ENCODE data around the gene RPL13A.
"Not testable (repeated sequence)": the region's sequence is repeated elsewhere in the genome, so short reads cannot be mapped to it uniquely, and the experiment has no call there.

The RPL13A gene

DNA sequence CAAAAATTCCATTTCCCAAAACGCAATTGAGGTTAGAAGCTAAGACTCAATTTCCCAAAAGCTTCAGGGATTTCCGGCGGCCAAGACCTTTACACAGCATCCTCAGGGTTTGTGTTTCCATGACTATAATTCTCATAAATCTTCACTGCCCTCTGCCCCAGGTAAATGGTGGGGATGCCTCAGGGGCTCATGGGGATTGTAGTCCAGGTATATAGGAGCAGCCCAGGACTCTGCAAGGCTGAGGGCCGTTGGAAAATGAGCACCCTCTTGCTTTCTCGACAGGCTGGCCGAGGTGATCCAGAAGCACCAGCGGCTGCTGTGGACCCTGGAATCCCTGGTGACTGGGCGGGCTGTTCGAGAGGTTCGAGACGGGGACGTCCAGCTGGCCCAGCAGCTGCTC lies 28.0 kb upstream of the RPL13A start:
- Histone ChIP-seq H3K27ac (ENCODE audit: low read depth, low read length) (no peak overlapping the region), H3K36me3 (ENCODE audit: control insufficient read depth, insufficient read depth, low read length) (no peaks in the 10 kb centered on the region), H4K8ac (ENCODE audit: low read depth, low read length) (no peak overlapping the region), H3K4me3 (ENCODE audit: low read length) (no peak overlapping the region), H2BK120ac (ENCODE audit: low read depth, low read length) (no peak overlapping the region), H2AK5ac (ENCODE audit: low read length) (no peak overlapping the region), H3K9ac (ENCODE audit: low read length) (no peak overlapping the region), H4K5ac (ENCODE audit: low read length) (no peak overlapping the region), H3K23ac (ENCODE audit: low read length) (no peak overlapping the region), H3K4me2 (ENCODE audit: low read length) (no peak overlapping the region), H3K56ac (ENCODE audit: low read length) (no peak overlapping the region), H2BK5ac (ENCODE audit: low read length) (no peak overlapping the region), H3K18ac (ENCODE audit: low read length) (no peak overlapping the region), H3K4ac (ENCODE audit: low read depth, low read length) (no peak overlapping the region), H3K79me1 (ENCODE audit: low read length) (peaks cover under 1% of the 10 kb centered on the region), H3K79me2 (ENCODE audit: control insufficient read depth, insufficient read depth, low read length) (no peaks in the 10 kb centered on the region), H3K27me3 (ENCODE audit: insufficient read depth, low read length, poor library complexity) (no peaks in the 10 kb centered on the region), H3K4me1 (ENCODE audit: control insufficient read depth, low read depth, low read length) (no peaks in the 10 kb centered on the region), H2BK15ac (replicated peaks; ENCODE audit: low read depth) (no peak overlapping the region)
- DNase-seq: no peak
- WGBS (ENCODE audit: extremely low coverage, insufficient coverage, low lambda C conversion rate): no CpG with 5 or more reads among the region's 12 CpGs

DNA sequence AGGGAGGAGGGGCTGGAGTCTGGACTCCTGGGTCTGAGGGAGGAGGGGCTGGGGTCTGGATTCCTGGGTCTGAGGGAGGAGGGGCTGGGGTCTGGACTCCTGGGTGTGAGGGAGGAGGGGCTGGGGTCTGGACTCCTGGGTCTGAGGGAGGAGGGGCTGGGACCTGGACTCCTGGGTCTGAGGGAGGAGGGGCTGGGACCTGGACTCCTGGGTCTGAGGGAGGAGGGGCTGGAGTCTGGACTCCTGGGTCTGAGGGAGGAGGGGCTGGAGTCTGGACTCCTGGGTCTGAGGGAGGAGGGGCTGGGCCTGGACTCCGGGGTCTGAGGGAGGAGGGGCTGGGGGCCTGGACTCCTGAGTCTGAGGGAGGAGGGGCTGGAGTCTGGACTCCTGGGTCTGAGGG lies 26.3 kb upstream of the RPL13A start:
- not testable (repeated sequence) for H2BK120ac ChIP-seq (ENCODE audit: low read depth, low read length); H2BK15ac ChIP-seq (replicated peaks; ENCODE audit: low read depth); H4K8ac ChIP-seq (ENCODE audit: low read depth, low read length); H3K23ac ChIP-seq (ENCODE audit: low read length); H3K4me1 ChIP-seq (ENCODE audit: control insufficient read depth, low read depth, low read length); H3K27ac ChIP-seq (ENCODE audit: low read depth, low read length); H3K36me3 ChIP-seq (ENCODE audit: control insufficient read depth, insufficient read depth, low read length); DNase-seq; H3K79me2 ChIP-seq (ENCODE audit: control insufficient read depth, insufficient read depth, low read length); H3K4me3 ChIP-seq (ENCODE audit: low read length); H3K4ac ChIP-seq (ENCODE audit: low read depth, low read length); H3K4me2 ChIP-seq (ENCODE audit: low read length); H3K18ac ChIP-seq (ENCODE audit: low read length); H4K5ac ChIP-seq (ENCODE audit: low read length); H3K56ac ChIP-seq (ENCODE audit: low read length); H2BK5ac ChIP-seq (ENCODE audit: low read length); H3K79me1 ChIP-seq (ENCODE audit: low read length); H2AK5ac ChIP-seq (ENCODE audit: low read length); H3K9ac ChIP-seq (ENCODE audit: low read length); H3K27me3 ChIP-seq (ENCODE audit: insufficient read depth, low read length, poor library complexity)
- WGBS (ENCODE audit: extremely low coverage, insufficient coverage, low lambda C conversion rate): no CpG with 5 or more reads among the region's 1 CpG

DNA sequence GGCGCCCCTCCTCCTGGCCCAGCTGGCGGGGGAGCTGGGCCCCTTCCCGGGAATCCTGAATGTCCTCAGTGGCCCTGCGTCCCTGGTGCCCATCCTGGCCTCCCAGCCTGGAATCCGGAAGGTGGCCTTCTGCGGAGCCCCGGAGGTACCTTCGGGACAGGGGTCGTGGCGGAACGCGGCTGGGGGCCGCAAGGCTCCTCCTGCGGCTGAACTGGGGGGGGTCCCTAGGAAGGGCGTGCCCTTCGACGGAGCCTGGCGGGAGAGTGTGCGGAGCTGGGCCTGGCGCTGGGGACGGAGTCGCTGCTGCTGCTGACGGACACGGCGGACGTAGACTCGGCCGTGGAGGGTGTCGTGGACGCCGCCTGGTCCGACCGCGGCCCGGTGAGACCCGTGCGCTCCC lies 25.8 kb upstream of the RPL13A start:
- no peak overlapping the region for H4K8ac ChIP-seq (ENCODE audit: low read depth, low read length)
- no peak overlapping the region for H3K4ac ChIP-seq (ENCODE audit: low read depth, low read length)
- no peak overlapping the region for H3K27ac ChIP-seq (ENCODE audit: low read depth, low read length)
- H3K18ac ChIP-seq (ENCODE audit: low read length): no peak overlapping the region
- H3K36me3 ChIP-seq (ENCODE audit: control insufficient read depth, insufficient read depth, low read length): no peaks in the 10 kb centered on the region
- no peak overlapping the region for H2BK15ac ChIP-seq (replicated peaks; ENCODE audit: low read depth)
- H2AK5ac ChIP-seq (ENCODE audit: low read length): no peak overlapping the region
- no CpG with 5 or more reads among the region's 37 CpGs for WGBS (ENCODE audit: extremely low coverage, insufficient coverage, low lambda C conversion rate)
- H3K79me2 ChIP-seq (ENCODE audit: control insufficient read depth, insufficient read depth, low read length): no peaks in the 10 kb centered on the region
- no peak overlapping the region for H3K23ac ChIP-seq (ENCODE audit: low read length)
- no peaks in the 10 kb centered on the region for H3K79me1 ChIP-seq (ENCODE audit: low read length)
- no peak overlapping the region for H2BK5ac ChIP-seq (ENCODE audit: low read length)
- DNase-seq: no peak
- H3K9ac ChIP-seq (ENCODE audit: low read length): no peak overlapping the region
- H3K4me1 ChIP-seq (ENCODE audit: control insufficient read depth, low read depth, low read length): no peaks in the 10 kb centered on the region
- H3K27me3 ChIP-seq (ENCODE audit: insufficient read depth, low read length, poor library complexity): no peaks in the 10 kb centered on the region
- H3K4me3 ChIP-seq (ENCODE audit: low read length): no peak overlapping the region
- H3K4me2 ChIP-seq (ENCODE audit: low read length): no peak overlapping the region
- H3K56ac ChIP-seq (ENCODE audit: low read length): no peak overlapping the region
- no peak overlapping the region for H4K5ac ChIP-seq (ENCODE audit: low read length)
- H2BK120ac ChIP-seq (ENCODE audit: low read depth, low read length): no peak overlapping the region

DNA sequence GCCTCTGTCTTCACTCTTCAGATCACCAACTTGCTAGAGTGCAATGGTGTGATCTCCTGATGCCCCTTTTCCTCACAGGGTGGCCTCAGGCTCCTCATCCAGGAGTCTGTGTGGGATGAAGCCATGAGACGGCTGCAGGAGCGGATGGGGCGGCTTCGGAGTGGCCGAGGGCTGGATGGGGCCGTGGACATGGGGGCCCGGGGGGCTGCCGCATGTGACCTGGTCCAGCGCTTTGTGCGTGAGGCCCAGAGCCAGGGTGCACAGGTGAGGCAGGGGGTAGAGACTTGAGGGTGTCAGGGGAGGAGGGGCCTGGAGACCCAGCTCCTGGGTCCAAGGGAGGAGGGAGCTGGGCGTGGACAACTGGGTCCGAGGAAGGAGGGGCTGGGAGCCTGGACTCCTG lies 24.9 kb upstream of the RPL13A start:
- DNase-seq: no peak
- Histone ChIP-seq H3K27me3 (ENCODE audit: insufficient read depth, low read length, poor library complexity) (no peaks in the 10 kb centered on the region), H2AK5ac (ENCODE audit: low read length) (no peak overlapping the region), H3K9ac (ENCODE audit: low read length) (no peak overlapping the region), H3K56ac (ENCODE audit: low read length) (no peak overlapping the region), H3K79me1 (ENCODE audit: low read length) (no peaks in the 10 kb centered on the region), H3K4ac (ENCODE audit: low read depth, low read length) (no peak overlapping the region), H2BK15ac (replicated peaks; ENCODE audit: low read depth) (no peak overlapping the region), H4K5ac (ENCODE audit: low read length) (no peak overlapping the region), H2BK120ac (ENCODE audit: low read depth, low read length) (no peak overlapping the region), H2BK5ac (ENCODE audit: low read length) (no peak overlapping the region), H3K4me1 (ENCODE audit: control insufficient read depth, low read depth, low read length) (no peaks in the 10 kb centered on the region), H3K27ac (ENCODE audit: low read depth, low read length) (no peak overlapping the region), H3K79me2 (ENCODE audit: control insufficient read depth, insufficient read depth, low read length) (no peaks in the 10 kb centered on the region), H3K4me2 (ENCODE audit: low read length) (no peak overlapping the region), H3K4me3 (ENCODE audit: low read length) (no peak overlapping the region), H3K36me3 (ENCODE audit: control insufficient read depth, insufficient read depth, low read length) (no peaks in the 10 kb centered on the region), H3K23ac (ENCODE audit: low read length) (no peak overlapping the region), H3K18ac (ENCODE audit: low read length) (no peak overlapping the region), H4K8ac (ENCODE audit: low read depth, low read length) (no peak overlapping the region)
- WGBS (ENCODE audit: extremely low coverage, insufficient coverage, low lambda C conversion rate): no CpG with 5 or more reads among the region's 12 CpGs

DNA sequence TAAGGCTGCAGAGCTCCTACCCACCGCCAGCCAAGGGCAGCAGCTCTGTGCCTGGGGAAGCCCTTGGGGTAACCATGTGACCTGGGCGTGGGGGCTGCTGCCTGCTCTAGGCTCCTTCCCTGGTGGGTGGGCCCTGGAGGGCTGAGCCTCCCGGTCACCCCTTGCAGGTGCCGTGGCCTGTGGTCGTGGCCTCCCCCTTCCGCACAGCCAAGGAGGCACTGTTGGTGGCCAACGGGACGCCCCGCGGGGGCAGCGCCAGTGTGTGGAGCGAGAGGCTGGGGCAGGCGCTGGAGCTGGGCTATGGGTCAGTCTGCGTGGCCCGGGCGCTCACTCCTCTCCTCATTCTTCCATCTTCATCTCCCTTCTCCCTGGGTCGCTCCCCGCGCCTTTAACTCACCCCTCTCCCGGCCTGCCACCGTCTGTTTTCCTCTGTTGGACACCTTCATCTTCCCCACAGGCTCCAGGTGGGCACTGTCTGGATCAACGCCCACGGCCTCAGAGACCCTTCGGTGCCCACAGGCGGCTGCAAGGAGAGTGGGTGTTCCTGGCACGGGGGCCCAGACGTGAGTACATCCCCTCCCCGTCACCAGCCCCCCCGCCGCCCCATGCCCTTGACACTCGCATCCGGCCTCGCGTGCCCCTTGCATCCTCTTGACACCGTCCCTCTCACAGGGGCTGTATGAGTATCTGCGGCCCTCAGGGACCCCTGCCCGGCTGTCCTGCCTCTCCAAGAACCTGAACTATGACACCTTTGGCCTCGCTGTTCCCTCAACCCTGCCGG lies 23.3 kb upstream of the RPL13A start:
- no peak overlapping the region for H4K8ac ChIP-seq (ENCODE audit: low read depth, low read length)
- no peak for DNase-seq

DNA sequence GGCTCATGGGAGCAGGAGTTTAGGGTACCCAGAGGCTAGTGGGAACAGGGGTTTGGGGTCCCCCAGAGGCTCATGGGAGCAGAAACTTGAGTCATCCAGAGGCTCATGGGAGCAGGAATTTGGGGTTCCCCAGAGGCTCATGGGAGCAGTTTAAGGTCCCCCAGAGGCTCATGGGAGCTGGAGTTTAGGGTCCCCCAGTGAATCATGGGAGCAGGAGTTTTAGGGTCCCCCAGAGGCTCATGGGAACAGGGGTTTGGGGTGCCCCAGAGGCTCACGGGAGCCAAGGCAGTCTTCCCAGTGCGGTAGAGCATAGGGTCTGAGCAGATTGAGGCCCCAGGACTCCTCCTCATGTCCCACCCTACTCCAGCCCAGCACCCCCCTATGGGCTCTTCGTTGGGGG lies 22.0 kb upstream of the RPL13A start:
- H3K4ac ChIP-seq (ENCODE audit: low read depth, low read length): no peak overlapping the region
- no peak for DNase-seq
- no peaks in the 10 kb centered on the region for H3K4me1 ChIP-seq (ENCODE audit: control insufficient read depth, low read depth, low read length)
- H2AK5ac ChIP-seq (ENCODE audit: low read length): no peak overlapping the region
- WGBS (ENCODE audit: extremely low coverage, insufficient coverage, low lambda C conversion rate): no CpG with 5 or more reads among the region's 3 CpGs
- H3K18ac ChIP-seq (ENCODE audit: low read length): no peak overlapping the region
- no peaks in the 10 kb centered on the region for H3K79me2 ChIP-seq (ENCODE audit: control insufficient read depth, insufficient read depth, low read length)
- no peaks in the 10 kb centered on the region for H3K27me3 ChIP-seq (ENCODE audit: insufficient read depth, low read length, poor library complexity)
- H3K79me1 ChIP-seq (ENCODE audit: low read length): no peaks in the 10 kb centered on the region
- no peak overlapping the region for H3K4me2 ChIP-seq (ENCODE audit: low read length)
- H4K8ac ChIP-seq (ENCODE audit: low read depth, low read length): no peak overlapping the region
- no peak overlapping the region for H4K5ac ChIP-seq (ENCODE audit: low read length)
- H2BK15ac ChIP-seq (replicated peaks; ENCODE audit: low read depth): no peak overlapping the region
- no peak overlapping the region for H3K23ac ChIP-seq (ENCODE audit: low read length)
- no peak overlapping the region for H3K56ac ChIP-seq (ENCODE audit: low read length)
- H3K36me3 ChIP-seq (ENCODE audit: control insufficient read depth, insufficient read depth, low read length): no peaks in the 10 kb centered on the region
- no peak overlapping the region for H3K4me3 ChIP-seq (ENCODE audit: low read length)
- H3K9ac ChIP-seq (ENCODE audit: low read length): no peak overlapping the region
- no peak overlapping the region for H2BK5ac ChIP-seq (ENCODE audit: low read length)
- H2BK120ac ChIP-seq (ENCODE audit: low read depth, low read length): no peak overlapping the region
- no peak overlapping the region for H3K27ac ChIP-seq (ENCODE audit: low read depth, low read length)

More for the DNA sequence above, 23.3 kb upstream of the RPL13A start:
- Histone ChIP-seq H2BK120ac (ENCODE audit: low read depth, low read length) (no peak overlapping the region), H3K4me3 (ENCODE audit: low read length) (no peak overlapping the region), H3K79me1 (ENCODE audit: low read length) (no peaks in the 10 kb centered on the region), H3K23ac (ENCODE audit: low read length) (no peak overlapping the region), H2BK15ac (replicated peaks; ENCODE audit: low read depth) (no peak overlapping the region), H3K18ac (ENCODE audit: low read length) (no peak overlapping the region), H2AK5ac (ENCODE audit: low read length) (no peak overlapping the region), H3K9ac (ENCODE audit: low read length) (no peak overlapping the region), H3K56ac (ENCODE audit: low read length) (no peak overlapping the region), H3K79me2 (ENCODE audit: control insufficient read depth, insufficient read depth, low read length) (no peaks in the 10 kb centered on the region), H3K4ac (ENCODE audit: low read depth, low read length) (no peak overlapping the region), H4K5ac (ENCODE audit: low read length) (no peak overlapping the region), H3K36me3 (ENCODE audit: control insufficient read depth, insufficient read depth, low read length) (no peaks in the 10 kb centered on the region), H3K4me1 (ENCODE audit: control insufficient read depth, low read depth, low read length) (no peaks in the 10 kb centered on the region), H3K27ac (ENCODE audit: low read depth, low read length) (no peak overlapping the region), H3K4me2 (ENCODE audit: low read length) (no peak overlapping the region), H3K27me3 (ENCODE audit: insufficient read depth, low read length, poor library complexity) (no peaks in the 10 kb centered on the region), H2BK5ac (ENCODE audit: low read length) (no peak overlapping the region)
- no CpG with 5 or more reads among the region's 39 CpGs for WGBS (ENCODE audit: extremely low coverage, insufficient coverage, low lambda C conversion rate)

Data from mesendoderm (in vitro differentiated cells).